ENCODE measurements around the gene CD93.

GRCh38 chr20:23034721-23035671 is 51.1 kb downstream of the CD93 start, which contains the start of gene SSTR4:
- TF ChIP-seq CTCF (IDR thresholded peaks at IDR 0.05) (no peak), POLR2A (IDR thresholded peaks at IDR 0.05) (no peak)
